ENCODE data around the gene ESPL1.

DNA sequence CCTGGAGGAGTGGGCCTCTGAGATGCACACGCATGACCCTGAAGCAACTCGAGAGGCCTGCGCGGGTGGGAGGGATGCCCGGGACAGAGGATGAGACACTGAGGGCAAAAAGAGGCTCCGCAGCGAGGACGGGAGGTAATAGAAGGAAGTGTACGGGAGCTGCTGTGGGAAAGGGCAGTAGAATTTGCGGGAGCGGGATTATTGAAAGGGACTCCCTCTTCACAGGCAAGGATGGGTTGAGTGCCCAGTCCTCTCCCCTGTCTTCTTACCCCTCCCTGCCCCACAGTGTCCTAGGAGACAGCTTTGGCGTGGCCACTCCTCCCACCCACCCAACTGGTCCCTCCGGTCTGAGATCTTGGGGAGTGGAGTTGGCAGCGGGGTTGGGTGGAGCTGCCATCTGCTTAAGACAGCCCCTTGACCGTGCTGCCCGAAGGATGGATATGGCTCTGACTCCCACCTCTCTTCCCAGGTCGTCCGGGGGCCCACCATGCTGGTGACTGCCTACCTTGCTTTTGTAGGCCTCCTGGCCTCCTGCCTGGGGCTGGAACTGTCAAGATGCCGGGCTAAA, 15.7 kb upstream of the ESPL1 start:
- TF ChIP-seq CTCF (IDR thresholded peaks at IDR 0.05) (no peak), POLR2A (IDR thresholded peaks at IDR 0.05) (no peak)
